ENCODE measurements around the gene APBB1IP.

The APBB1IP gene

GRCh38 chr10:26413375-26413774 is 24.8 kb upstream of the APBB1IP start:
- DNase-seq (ENCODE audit: low read depth in 1 of 2, low spot score in 1 of 2) = no peak
- TF ChIP-seq REST (IDR thresholded peaks at IDR 0.05; ENCODE audit: insufficient replicate concordance, low read depth) (no peak), CTCF (IDR thresholded peaks at IDR 0.05; ENCODE audit: insufficient read depth, low read length) (no peak), POLR2AphosphoS5 (IDR thresholded peaks at IDR 0.05; ENCODE audit: low read depth) (no peak), SPI1 (IDR thresholded peaks at IDR 0.05; ENCODE audit: borderline replicate concordance, low read depth) (no peak), GABPA (IDR thresholded peaks at IDR 0.05; ENCODE audit: low read depth) (no peak)
- H3K27me3 ChIP-seq (ENCODE audit: insufficient read depth, poor library complexity, severe bottlenecking) = no peaks in the 10 kb centered on the region
- no peak overlapping the region for H3K27ac ChIP-seq (replicated peaks)
- H3K4me3 ChIP-seq (replicated peaks; ENCODE audit: insufficient read depth, low read length) = no peak overlapping the region

- Histone ChIP-seq H3K27ac (replicated peaks) (no peak overlapping the region), H3K4me3 (replicated peaks; ENCODE audit: insufficient read depth, low read length) (no peak overlapping the region), H3K27me3 (ENCODE audit: insufficient read depth, poor library complexity, severe bottlenecking) (no peaks in the 10 kb centered on the region)
- no peak for TF ChIP-seq CTCF (IDR thresholded peaks at IDR 0.05; ENCODE audit: insufficient read depth, low read length)
- TF ChIP-seq REST (IDR thresholded peaks at IDR 0.05; ENCODE audit: insufficient replicate concordance, low read depth) = no peak
- DNase-seq (ENCODE audit: low read depth in 1 of 2, low spot score in 1 of 2) = no peak
Observed at GRCh38 chr10:26417136-26417535, 21.0 kb upstream of the APBB1IP start.

- DNase-seq (ENCODE audit: low read depth in 1 of 2, low spot score in 1 of 2) = no peak
- Histone ChIP-seq H3K27ac (replicated peaks) (no peak overlapping the region), H3K27me3 (ENCODE audit: insufficient read depth, poor library complexity, severe bottlenecking) (no peaks in the 10 kb centered on the region), H3K4me3 (replicated peaks; ENCODE audit: insufficient read depth, low read length) (no peak overlapping the region)
- no peak for TF ChIP-seq GABPA (IDR thresholded peaks at IDR 0.05; ENCODE audit: low read depth)
- TF ChIP-seq SPI1 (IDR thresholded peaks at IDR 0.05; ENCODE audit: borderline replicate concordance, low read depth) = no peak
- TF ChIP-seq REST (IDR thresholded peaks at IDR 0.05; ENCODE audit: insufficient replicate concordance, low read depth) = no peak
- no peak for TF ChIP-seq POLR2AphosphoS5 (IDR thresholded peaks at IDR 0.05; ENCODE audit: low read depth)
- TF ChIP-seq CTCF (IDR thresholded peaks at IDR 0.05; ENCODE audit: insufficient read depth, low read length) = no peak
Observed at GRCh38 chr10:26422977-26423376, 15.2 kb upstream of the APBB1IP start.
